ENCODE data around the gene TMEM87A. TPM values are rescaled to one million over a fixed set of nuclear protein-coding genes. Genes with fewer than 3 reads are reported as not detected.

Gene TMEM87A
- total RNA-seq, 1 experiment from 2014 or later: 31.2 TPM

- Mint-ChIP-seq H3K9me3 (ENCODE audit: low read depth, unreplicated experiment) (no peaks in the 10 kb centered on the region), H3K27ac (ENCODE audit: unreplicated experiment) (no peak overlapping the region), H3K4me3 (ENCODE audit: low read depth, unreplicated experiment) (no peak overlapping the region), H3K27me3 (ENCODE audit: unreplicated experiment) (no peaks in the 10 kb centered on the region), H3K36me3 (ENCODE audit: insufficient read depth, unreplicated experiment) (no peaks in the 10 kb centered on the region), H3K4me1 (ENCODE audit: low read depth, unreplicated experiment) (peaks cover 14% of the 10 kb centered on the region)
- BruUV-seq (replicated peaks): no TSS peak
- TF ChIP-seq CTCF (IDR thresholded peaks at IDR 0.05; ENCODE audit: unreplicated experiment): no peak
- CTCF ChIA-PET: no interaction called here
- DNase-seq: no peak
- intact Hi-C loops (cut with micrococcal nuclease; ENCODE audit: unreplicated experiment): no loop called here
Observed at GRCh38 chr15:42283671-42284070, 10.4 kb upstream of the TMEM87A start.

GRCh38 chr15:42282926-42283325 lies 9.7 kb upstream of the TMEM87A start:
- intact Hi-C loops (cut with micrococcal nuclease; ENCODE audit: unreplicated experiment): no loop called here
- Mint-ChIP-seq H3K9me3 (ENCODE audit: low read depth, unreplicated experiment) (no peaks in the 10 kb centered on the region), H3K27me3 (ENCODE audit: unreplicated experiment) (no peaks in the 10 kb centered on the region), H3K36me3 (ENCODE audit: insufficient read depth, unreplicated experiment) (no peaks in the 10 kb centered on the region), H3K4me1 (ENCODE audit: low read depth, unreplicated experiment) (peaks cover 14% of the 10 kb centered on the region), H3K4me3 (ENCODE audit: low read depth, unreplicated experiment) (no peak overlapping the region), H3K27ac (ENCODE audit: unreplicated experiment) (no peak overlapping the region)
- CTCF ChIA-PET: no interaction called here
- BruUV-seq (replicated peaks): no TSS peak
- TF ChIP-seq CTCF (IDR thresholded peaks at IDR 0.05; ENCODE audit: unreplicated experiment): no peak
- DNase-seq: no peak

GRCh38 chr15:42282344-42282743 lies 9.1 kb upstream of the TMEM87A start:
- Mint-ChIP-seq H3K4me3 (ENCODE audit: low read depth, unreplicated experiment) (no peak overlapping the region), H3K9me3 (ENCODE audit: low read depth, unreplicated experiment) (no peaks in the 10 kb centered on the region), H3K36me3 (ENCODE audit: insufficient read depth, unreplicated experiment) (no peaks in the 10 kb centered on the region), H3K27ac (ENCODE audit: unreplicated experiment) (no peak overlapping the region), H3K4me1 (ENCODE audit: low read depth, unreplicated experiment) (peaks cover 14% of the 10 kb centered on the region), H3K27me3 (ENCODE audit: unreplicated experiment) (no peaks in the 10 kb centered on the region)
- CTCF ChIA-PET: interaction anchor here (0.5 kb wide), 1 partner anchor 1439 kb away, joined by 3 read pairs; no protein-coding TSS in a partner anchor
- no peak for DNase-seq
- intact Hi-C loops (cut with micrococcal nuclease; ENCODE audit: unreplicated experiment): no loop called here
- no TSS peak for BruUV-seq (replicated peaks)
- no peak for TF ChIP-seq CTCF (IDR thresholded peaks at IDR 0.05; ENCODE audit: unreplicated experiment)

GRCh38 chr15:42279234-42279723 lies 6.0 kb upstream of the TMEM87A start:
- CTCF ChIA-PET: no interaction called here

More at GRCh38 chr15:42279234-42279723, 6.0 kb upstream of the TMEM87A start:
- Mint-ChIP-seq H3K9me3 (ENCODE audit: low read depth, unreplicated experiment) (no peaks in the 10 kb centered on the region), H3K27me3 (ENCODE audit: unreplicated experiment) (no peaks in the 10 kb centered on the region), H3K36me3 (ENCODE audit: insufficient read depth, unreplicated experiment) (peaks cover 5% of the 10 kb centered on the region), H3K4me1 (ENCODE audit: low read depth, unreplicated experiment) (no peaks in the 10 kb centered on the region), H3K4me3 (ENCODE audit: low read depth, unreplicated experiment) (no peak overlapping the region), H3K27ac (ENCODE audit: unreplicated experiment) (no peak overlapping the region)
- no peak for DNase-seq
- intact Hi-C loops (cut with micrococcal nuclease; ENCODE audit: unreplicated experiment): no loop called here
- BruUV-seq (replicated peaks): no TSS peak
- TF ChIP-seq CTCF (IDR thresholded peaks at IDR 0.05; ENCODE audit: unreplicated experiment): no peak

Data from Calu3 (cell line).